ENCODE data around the gene NDUFB10.

Gene NDUFB10

DNA sequence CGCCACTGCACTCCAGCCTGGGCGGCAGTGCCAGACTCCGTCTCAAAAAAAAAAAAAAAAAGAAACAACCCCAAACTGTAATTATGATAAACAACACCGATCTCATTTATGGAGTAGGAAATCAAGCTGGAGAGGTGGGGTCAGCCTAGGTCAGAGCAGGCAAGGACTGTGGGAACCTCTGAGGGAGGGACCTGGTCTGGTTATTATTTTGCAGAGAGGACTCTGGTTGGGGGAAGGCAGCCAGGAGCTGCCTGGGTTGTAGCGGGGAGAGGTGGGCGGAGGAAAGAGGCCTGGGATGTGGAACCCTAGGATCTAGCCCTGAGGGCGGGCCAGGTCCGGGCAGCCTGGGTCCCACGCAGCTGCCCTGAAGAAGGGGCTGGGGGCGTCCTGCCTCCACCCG, 30.2 kb upstream of the NDUFB10 start:
- no peaks in the 10 kb centered on the region for H3K36me3 ChIP-seq (ENCODE audit: insufficient read depth, insufficient read length, low read length)
- H3K9ac ChIP-seq (ENCODE audit: insufficient read length, low read depth) = peak overlapping the region; percentile 61
- H3K4me3 ChIP-seq (ENCODE audit: insufficient read length, low read depth) = peak overlapping the region; percentile 38
- DNase-seq (ENCODE audit: low read depth, low spot score) = no peak
- H3K4me1 ChIP-seq (ENCODE audit: insufficient read depth, insufficient read length) = peaks cover 27% of the 10 kb centered on the region
- H3K27me3 ChIP-seq (ENCODE audit: insufficient read depth, insufficient read length) = peaks cover 8% of the 10 kb centered on the region
- no peak for TF ChIP-seq ZNF274 (IDR thresholded peaks at IDR 0.05; ENCODE audit: low read depth, low read length)
- TF ChIP-seq YY1 (IDR thresholded peaks at IDR 0.05; ENCODE audit: insufficient read depth, insufficient read length) = no peak
- no peak for TF ChIP-seq SUZ12 (IDR thresholded peaks at IDR 0.05; ENCODE audit: extremely low read depth, insufficient read depth, insufficient read length)
- H3K9me3 ChIP-seq (ENCODE audit: insufficient read depth, low read length) = peaks cover 8% of the 10 kb centered on the region; the same call in 1 of the 2 replicates

DNA sequence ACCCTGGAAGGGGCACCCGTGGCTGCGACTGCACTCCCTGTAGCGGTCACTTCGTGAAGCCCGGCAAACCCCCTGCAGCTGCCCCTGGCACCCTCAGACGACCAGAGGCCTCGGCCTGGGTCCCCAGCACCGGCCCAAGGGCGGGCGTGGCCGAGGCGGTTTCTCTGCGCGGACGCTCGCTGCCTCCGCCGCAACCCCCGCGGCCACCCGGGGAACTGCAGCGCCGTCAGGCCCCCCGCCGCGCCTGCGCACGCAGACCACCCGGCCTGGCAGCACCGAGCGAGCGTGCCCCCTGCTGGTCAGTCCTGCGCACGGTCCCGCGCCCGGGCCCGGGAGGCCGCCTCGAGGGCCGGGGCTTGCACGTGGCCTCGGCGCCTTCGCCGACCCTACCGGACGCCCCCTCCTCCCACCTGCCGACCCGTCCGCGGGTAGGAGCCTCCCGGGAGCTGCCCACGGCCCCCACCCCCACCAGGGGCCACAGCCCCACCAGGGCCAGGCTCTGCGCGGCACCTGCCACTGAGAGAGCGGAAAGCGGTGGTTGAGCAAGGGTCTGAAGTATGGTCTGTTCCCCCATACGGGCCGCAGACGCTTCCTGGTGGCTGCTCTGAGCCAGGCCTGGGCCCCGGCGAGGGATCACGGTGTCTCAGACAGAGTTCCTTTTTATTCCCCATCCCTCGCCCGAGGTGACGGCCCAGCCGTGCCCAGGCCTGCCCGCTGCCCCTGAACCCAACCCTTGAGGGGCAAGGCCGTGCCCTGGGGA, 29.6 kb upstream of the NDUFB10 start:
- DNase-seq (ENCODE audit: low read depth, low spot score) = peak; percentile 71
- peak overlapping the region; percentile 38 for H3K4me3 ChIP-seq (ENCODE audit: insufficient read length, low read depth)
- peaks cover 20% of the 10 kb centered on the region for H3K4me1 ChIP-seq (ENCODE audit: insufficient read depth, insufficient read length)
- H3K36me3 ChIP-seq (ENCODE audit: insufficient read depth, insufficient read length, low read length) = no peaks in the 10 kb centered on the region
- TF ChIP-seq ZNF274 (IDR thresholded peaks at IDR 0.05; ENCODE audit: low read depth, low read length) (no peak), SUZ12 (IDR thresholded peaks at IDR 0.05; ENCODE audit: extremely low read depth, insufficient read depth, insufficient read length) (no peak), YY1 (IDR thresholded peaks at IDR 0.05; ENCODE audit: insufficient read depth, insufficient read length) (no peak)
- peaks cover 8% of the 10 kb centered on the region for H3K27me3 ChIP-seq (ENCODE audit: insufficient read depth, insufficient read length)
- peak overlapping the region; percentile 61 for H3K9ac ChIP-seq (ENCODE audit: insufficient read length, low read depth)
- H3K9me3 ChIP-seq (ENCODE audit: insufficient read depth, low read length) = peaks cover 8% of the 10 kb centered on the region; the same call in 1 of the 2 replicates

DNA sequence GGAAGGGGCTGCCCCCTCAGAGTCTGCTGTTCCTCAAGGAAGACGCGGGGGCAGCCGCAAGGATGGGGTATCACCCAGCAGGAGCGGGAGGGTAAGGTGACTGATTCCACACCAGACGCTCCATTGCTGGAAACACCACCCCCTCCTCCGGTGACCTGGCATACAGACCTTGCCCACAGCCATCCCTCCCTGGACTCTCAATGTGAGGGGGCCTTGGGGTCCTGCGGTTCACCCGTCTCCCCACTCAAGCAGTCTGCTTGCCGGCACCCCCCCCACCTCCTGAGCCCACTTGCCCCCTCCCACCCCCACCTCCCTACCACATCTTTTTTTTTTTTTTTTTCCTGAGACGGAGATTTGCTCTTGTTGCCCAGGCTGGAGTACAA, 29.0 kb upstream of the NDUFB10 start:
- DNase-seq (ENCODE audit: low read depth, low spot score) = no peak
- H3K9ac ChIP-seq (ENCODE audit: insufficient read length, low read depth) = no peak overlapping the region
- H3K4me3 ChIP-seq (ENCODE audit: insufficient read length, low read depth) = no peak overlapping the region
- H3K27me3 ChIP-seq (ENCODE audit: insufficient read depth, insufficient read length) = peaks cover 8% of the 10 kb centered on the region
- no peak for TF ChIP-seq YY1 (IDR thresholded peaks at IDR 0.05; ENCODE audit: insufficient read depth, insufficient read length)
- TF ChIP-seq ZNF274 (IDR thresholded peaks at IDR 0.05; ENCODE audit: low read depth, low read length) = no peak
- TF ChIP-seq SUZ12 (IDR thresholded peaks at IDR 0.05; ENCODE audit: extremely low read depth, insufficient read depth, insufficient read length) = no peak
- H3K4me1 ChIP-seq (ENCODE audit: insufficient read depth, insufficient read length) = peaks cover 20% of the 10 kb centered on the region
- peaks cover 8% of the 10 kb centered on the region; the same call in 1 of the 2 replicates for H3K9me3 ChIP-seq (ENCODE audit: insufficient read depth, low read length)
- H3K36me3 ChIP-seq (ENCODE audit: insufficient read depth, insufficient read length, low read length) = no peaks in the 10 kb centered on the region

DNA sequence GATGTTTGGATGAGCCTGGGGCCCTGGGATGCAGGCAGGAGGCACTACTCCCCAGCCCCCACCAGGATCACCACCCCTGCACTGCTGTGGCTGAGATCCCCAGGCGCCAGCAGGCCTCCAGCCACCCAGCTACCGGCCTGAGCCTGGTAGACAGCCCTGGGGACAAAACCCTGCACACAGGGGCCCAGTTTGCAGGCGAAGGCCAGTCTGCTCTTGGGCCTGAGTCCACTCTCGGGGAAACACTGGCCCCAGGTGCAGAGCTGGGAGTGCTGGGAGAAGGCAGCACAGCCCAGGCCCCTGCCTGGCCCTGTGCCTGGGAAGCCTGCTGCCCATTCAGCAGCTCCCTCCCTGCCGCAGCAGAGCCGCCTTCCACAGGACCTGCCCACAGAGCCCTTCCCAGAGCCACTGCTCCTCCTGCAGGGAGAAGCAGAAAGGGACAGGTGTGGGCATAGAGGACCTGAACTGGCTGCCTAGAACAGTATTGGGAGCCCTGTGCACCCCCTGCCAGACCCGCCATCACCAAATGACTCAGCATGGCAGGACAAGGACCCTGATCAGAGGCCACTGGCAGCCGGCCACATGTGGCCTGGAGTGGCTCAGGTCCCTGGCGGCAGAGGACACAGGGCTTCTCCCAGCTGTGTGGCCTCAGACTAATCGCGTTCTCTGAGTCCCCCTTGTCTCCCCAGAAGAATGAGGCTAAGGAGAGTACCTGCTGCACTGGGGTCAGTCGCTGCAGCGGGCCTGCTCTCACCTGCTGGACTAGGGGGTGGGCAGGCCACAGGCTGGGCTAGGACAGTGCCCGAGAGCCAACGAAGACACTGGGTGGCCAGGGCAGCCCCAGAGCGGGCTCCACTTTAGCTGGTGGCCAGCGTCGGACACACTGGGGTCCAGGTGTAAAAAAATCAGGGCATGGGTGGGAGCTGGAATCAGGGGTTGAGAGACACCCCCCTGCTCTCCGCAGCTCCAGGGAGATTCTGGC, 27.0 kb upstream of the NDUFB10 start:
- DNase-seq (ENCODE audit: low read depth, low spot score) = no peak

DNA sequence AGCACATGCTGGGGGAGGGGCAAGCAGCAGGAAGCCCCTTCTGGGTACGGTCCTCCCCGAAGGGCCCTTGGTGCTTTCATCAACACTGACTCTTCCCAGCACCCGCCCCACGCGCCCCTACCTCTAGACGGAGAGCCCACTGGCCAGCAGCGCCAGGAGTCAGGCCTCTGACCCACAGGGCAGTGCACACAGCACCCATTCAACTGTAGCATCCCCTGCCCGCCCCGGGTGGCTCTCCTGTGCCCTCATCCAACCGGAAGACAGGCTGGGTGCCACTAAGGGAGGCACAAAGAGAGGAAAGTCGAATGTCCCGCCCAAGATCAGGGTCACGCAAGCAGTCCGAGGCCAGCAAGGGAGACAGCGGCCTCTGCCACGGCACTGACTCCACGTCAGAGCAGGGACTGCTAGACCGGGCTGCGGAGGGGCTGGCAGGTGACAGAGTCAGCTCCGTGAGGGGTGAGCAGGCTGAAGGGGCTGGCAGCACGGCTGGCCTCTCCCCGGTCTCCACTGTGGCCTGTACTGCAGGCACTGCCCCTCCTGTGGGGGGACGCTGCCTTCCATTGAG, 26.2 kb upstream of the NDUFB10 start:
- Histone ChIP-seq H3K36me3 (ENCODE audit: insufficient read depth, insufficient read length, low read length) (peaks cover 12% of the 10 kb centered on the region), H3K27me3 (ENCODE audit: insufficient read depth, insufficient read length) (peaks cover 8% of the 10 kb centered on the region), H3K4me1 (ENCODE audit: insufficient read depth, insufficient read length) (peaks cover 21% of the 10 kb centered on the region), H3K4me3 (ENCODE audit: insufficient read length, low read depth) (no peak overlapping the region), H3K9ac (ENCODE audit: insufficient read length, low read depth) (peak overlapping the region; percentile 58), H3K9me3 (ENCODE audit: insufficient read depth, low read length) (peaks cover 8% of the 10 kb centered on the region; the same call in 1 of the 2 replicates)
- no peak for TF ChIP-seq YY1 (IDR thresholded peaks at IDR 0.05; ENCODE audit: insufficient read depth, insufficient read length)
- no peak for TF ChIP-seq ZNF274 (IDR thresholded peaks at IDR 0.05; ENCODE audit: low read depth, low read length)
- no peak for TF ChIP-seq SUZ12 (IDR thresholded peaks at IDR 0.05; ENCODE audit: extremely low read depth, insufficient read depth, insufficient read length)
- DNase-seq (ENCODE audit: low read depth, low spot score) = no peak

More for the DNA sequence above, 27.0 kb upstream of the NDUFB10 start:
- H3K4me1 ChIP-seq (ENCODE audit: insufficient read depth, insufficient read length) = peaks cover 21% of the 10 kb centered on the region
- TF ChIP-seq ZNF274 (IDR thresholded peaks at IDR 0.05; ENCODE audit: low read depth, low read length) (no peak), SUZ12 (IDR thresholded peaks at IDR 0.05; ENCODE audit: extremely low read depth, insufficient read depth, insufficient read length) (no peak)
- peaks cover 8% of the 10 kb centered on the region; the same call in 1 of the 2 replicates for H3K9me3 ChIP-seq (ENCODE audit: insufficient read depth, low read length)
- peaks cover 5% of the 10 kb centered on the region for H3K36me3 ChIP-seq (ENCODE audit: insufficient read depth, insufficient read length, low read length)
- H3K4me3 ChIP-seq (ENCODE audit: insufficient read length, low read depth) = no peak overlapping the region
- H3K9ac ChIP-seq (ENCODE audit: insufficient read length, low read depth) = peak overlapping the region; percentile 58
- H3K27me3 ChIP-seq (ENCODE audit: insufficient read depth, insufficient read length) = peaks cover 8% of the 10 kb centered on the region

DNA sequence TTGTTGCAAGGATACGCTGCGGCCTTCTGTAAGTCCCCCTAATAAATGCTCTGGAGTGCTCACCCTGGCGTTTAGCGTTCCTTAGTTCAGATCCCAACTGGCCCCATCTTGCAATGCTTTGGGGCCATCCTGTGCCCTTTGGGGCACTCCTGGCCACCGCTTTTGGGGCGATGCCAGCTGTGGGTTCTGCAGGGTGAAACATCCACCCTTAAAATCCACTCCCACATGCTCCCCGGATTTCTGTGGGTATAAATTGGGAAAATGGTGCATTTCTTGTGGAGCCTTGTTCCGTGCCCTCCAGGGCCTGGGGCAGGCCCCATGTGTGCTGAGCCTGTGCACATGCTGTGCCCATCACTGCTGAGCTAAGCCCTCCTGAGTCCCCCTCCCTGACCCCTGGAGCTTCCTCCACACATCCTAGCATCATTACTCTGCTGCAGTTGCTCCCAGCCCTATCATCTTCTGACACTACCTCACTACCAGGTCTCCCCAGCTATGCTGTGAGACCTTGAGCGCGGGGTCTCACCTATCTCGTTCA, 22.3 kb upstream of the NDUFB10 start:
- peaks cover 35% of the 10 kb centered on the region for H3K4me1 ChIP-seq (ENCODE audit: insufficient read depth, insufficient read length)
- H3K27me3 ChIP-seq (ENCODE audit: insufficient read depth, insufficient read length) = no peaks in the 10 kb centered on the region
- DNase-seq (ENCODE audit: low read depth, low spot score) = no peak
- H3K9ac ChIP-seq (ENCODE audit: insufficient read length, low read depth) = no peak overlapping the region
- no peak overlapping the region for H3K4me3 ChIP-seq (ENCODE audit: insufficient read length, low read depth)
- peaks cover 40% of the 10 kb centered on the region for H3K36me3 ChIP-seq (ENCODE audit: insufficient read depth, insufficient read length, low read length)
- H3K9me3 ChIP-seq (ENCODE audit: insufficient read depth, low read length) = no peaks in the 10 kb centered on the region
- TF ChIP-seq ZNF274 (IDR thresholded peaks at IDR 0.05; ENCODE audit: low read depth, low read length) (no peak), SUZ12 (IDR thresholded peaks at IDR 0.05; ENCODE audit: extremely low read depth, insufficient read depth, insufficient read length) (no peak), YY1 (IDR thresholded peaks at IDR 0.05; ENCODE audit: insufficient read depth, insufficient read length) (no peak)

Data from NT2/D1 (cell line).